Measurements from ENCODE around the gene ATP5PD. TPM values are rescaled to one million over a fixed set of nuclear protein-coding genes. Genes with fewer than 3 reads are reported as not detected.

The ATP5PD gene
- total and polyA plus RNA-seq, 2 of the 13 experiments (the other 11 are each of a cell fraction or from before 2014, with no cell fraction given), result 158 to 428 TPM

GRCh38 chr17:75077072-75077495 lies 30.3 kb upstream of the ATP5PD start (continued):
- TF ChIP-seq, protein P1, sequence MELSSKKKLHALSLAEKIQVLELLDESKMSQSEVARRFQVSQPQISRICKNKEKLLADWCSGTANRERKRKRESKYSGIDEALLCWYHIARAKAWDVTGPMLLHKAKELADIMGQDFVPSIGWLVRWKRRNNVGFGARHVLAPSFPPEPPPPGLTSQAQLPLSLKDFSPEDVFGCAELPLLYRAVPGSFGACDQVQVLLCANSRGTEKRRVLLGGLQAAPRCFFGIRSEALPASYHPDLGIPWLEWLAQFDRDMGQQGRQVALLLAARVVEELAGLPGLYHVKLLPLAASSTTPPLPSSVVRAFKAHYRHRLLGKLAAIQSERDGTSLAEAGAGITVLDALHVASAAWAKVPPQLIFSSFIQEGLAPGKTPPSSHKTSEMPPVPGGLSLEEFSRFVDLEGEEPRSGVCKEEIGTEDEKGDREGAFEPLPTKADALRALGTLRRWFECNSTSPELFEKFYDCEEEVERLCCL (CRISPR knock-in tag; IDR thresholded peaks at IDR 0.05; ENCODE audit: borderline replicate concordance), result no peak
- TF ChIP-seq RFXAP (CRISPR knock-in tag; IDR thresholded peaks at IDR 0.05; ENCODE audit: borderline replicate concordance), result 0 out of 2 replicates have a peak, but pooled peaks have one; percentile 17
- no peak for TF ChIP-seq FOXP1 (IDR thresholded peaks at IDR 0.05)
- TF ChIP-seq FOXP1 (CRISPR knock-in tag; IDR thresholded peaks at IDR 0.05), result 0 out of 2 replicates have a peak, but pooled peaks have one; percentile 9
- TF ChIP-seq NFIC (IDR thresholded peaks at IDR 0.05; ENCODE audit: low read length), result no peak
- no peak for TF ChIP-seq ZNF280B (CRISPR knock-in tag; IDR thresholded peaks at IDR 0.05; ENCODE audit: borderline replicate concordance)
- no peak for TF ChIP-seq PCBP1 (IDR thresholded peaks at IDR 0.05; ENCODE audit: borderline replicate concordance, low read depth, low read length)
- TF ChIP-seq BHLHE40 (IDR thresholded peaks at IDR 0.05; ENCODE audit: low read length), result no peak
- TF ChIP-seq FOXO1 (CRISPR knock-in tag; IDR thresholded peaks at IDR 0.05), result peak; percentile 76
- TF ChIP-seq NCOA2 (CRISPR knock-in tag; IDR thresholded peaks at IDR 0.05), result peak; percentile 67
- no peak for TF ChIP-seq MIER2 (CRISPR knock-in tag; IDR thresholded peaks at IDR 0.05)
- no peak for TF ChIP-seq ZNF138 (CRISPR knock-in tag; IDR thresholded peaks at IDR 0.05; ENCODE audit: low read depth)
- no peak for TF ChIP-seq DR1 (CRISPR knock-in tag; IDR thresholded peaks at IDR 0.05)
- 0 out of 2 replicates have a peak, but pooled peaks have one; percentile 38 for TF ChIP-seq MXD3 (CRISPR knock-in tag; IDR thresholded peaks at IDR 0.05)
- peak; percentile 94 for TF ChIP-seq NR2C2 (CRISPR knock-in tag; IDR thresholded peaks at IDR 0.05; ENCODE audit: borderline replicate concordance)
- TF ChIP-seq ADNP (CRISPR knock-in tag; IDR thresholded peaks at IDR 0.05), result no peak
- TF ChIP-seq ZNF768 (CRISPR knock-in tag; IDR thresholded peaks at IDR 0.05), result no peak
- TF ChIP-seq, protein P2, sequence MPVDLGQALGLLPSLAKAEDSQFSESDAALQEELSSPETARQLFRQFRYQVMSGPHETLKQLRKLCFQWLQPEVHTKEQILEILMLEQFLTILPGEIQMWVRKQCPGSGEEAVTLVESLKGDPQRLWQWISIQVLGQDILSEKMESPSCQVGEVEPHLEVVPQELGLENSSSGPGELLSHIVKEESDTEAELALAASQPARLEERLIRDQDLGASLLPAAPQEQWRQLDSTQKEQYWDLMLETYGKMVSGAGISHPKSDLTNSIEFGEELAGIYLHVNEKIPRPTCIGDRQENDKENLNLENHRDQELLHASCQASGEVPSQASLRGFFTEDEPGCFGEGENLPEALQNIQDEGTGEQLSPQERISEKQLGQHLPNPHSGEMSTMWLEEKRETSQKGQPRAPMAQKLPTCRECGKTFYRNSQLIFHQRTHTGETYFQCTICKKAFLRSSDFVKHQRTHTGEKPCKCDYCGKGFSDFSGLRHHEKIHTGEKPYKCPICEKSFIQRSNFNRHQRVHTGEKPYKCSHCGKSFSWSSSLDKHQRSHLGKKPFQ (CRISPR knock-in tag; IDR thresholded peaks at IDR 0.05; ENCODE audit: insufficient replicate concordance), result no peak
- TF ChIP-seq ATF4 (CRISPR knock-in tag; IDR thresholded peaks at IDR 0.05), result 0 out of 4 replicates have a peak, but pooled peaks of 1 of the 2 experiments have one; percentile 23
- TF ChIP-seq, protein P3, sequence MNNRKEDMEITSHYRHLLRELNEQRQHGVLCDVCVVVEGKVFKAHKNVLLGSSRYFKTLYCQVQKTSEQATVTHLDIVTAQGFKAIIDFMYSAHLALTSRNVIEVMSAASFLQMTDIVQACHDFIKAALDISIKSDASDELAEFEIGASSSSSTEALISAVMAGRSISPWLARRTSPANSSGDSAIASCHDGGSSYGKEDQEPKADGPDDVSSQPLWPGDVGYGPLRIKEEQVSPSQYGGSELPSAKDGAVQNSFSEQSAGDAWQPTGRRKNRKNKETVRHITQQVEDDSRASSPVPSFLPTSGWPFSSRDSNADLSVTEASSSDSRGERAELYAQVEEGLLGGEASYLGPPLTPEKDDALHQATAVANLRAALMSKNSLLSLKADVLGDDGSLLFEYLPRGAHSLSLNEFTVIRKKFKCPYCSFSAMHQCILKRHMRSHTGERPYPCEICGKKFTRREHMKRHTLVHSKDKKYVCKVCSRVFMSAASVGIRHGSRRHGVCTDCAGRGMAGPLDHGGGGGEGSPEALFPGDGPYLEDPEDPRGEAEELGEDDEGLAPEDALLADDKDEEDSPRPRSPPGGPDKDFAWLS (CRISPR knock-in tag; IDR thresholded peaks at IDR 0.05; ENCODE audit: borderline replicate concordance), result no peak; the same call in 1 of the 2 replicates
- TF ChIP-seq NKX3-1 (CRISPR knock-in tag; IDR thresholded peaks at IDR 0.05), result no peak
- no peak for TF ChIP-seq TRIM24 (CRISPR knock-in tag; IDR thresholded peaks at IDR 0.05)
- no peak for TF ChIP-seq SNRNP70 (IDR thresholded peaks at IDR 0.05; ENCODE audit: low read depth, low read length)
- TF ChIP-seq ZNF17 (CRISPR knock-in tag; IDR thresholded peaks at IDR 0.05), result no peak
